GM19240 (cell line): ENCODE results near the gene BLMH.

ENCODE experiments used
- DNase-seq: peaks from one replicate; pipeline ENCODE4 v3.0.0; 2011; ENCODE audit warnings: low spot score; ENCODE audit not compliant: insufficient read length

The BLMH gene

GRCh38 chr17:30309591-30309990 is 17.8 kb upstream of the BLMH start:
- DNase-seq, result no peak

GRCh38 chr17:30308406-30308805 is 16.7 kb upstream of the BLMH start:
- no peak for DNase-seq

- DNase-seq, result no peak
Measured at GRCh38 chr17:30304778-30305177, 13.0 kb upstream of the BLMH start.

GRCh38 chr17:30302241-30302640 is 10.5 kb upstream of the BLMH start:
- no peak for DNase-seq

GRCh38 chr17:30300818-30301217 is 9.1 kb upstream of the BLMH start:
- no peak for DNase-seq

GRCh38 chr17:30299000-30299399 is 7.3 kb upstream of the BLMH start:
- DNase-seq, result no peak

GRCh38 chr17:30297715-30298114 is 6.0 kb upstream of the BLMH start:
- DNase-seq, result no peak

- DNase-seq, result no peak
Measured at GRCh38 chr17:30296499-30297080, 4.8 kb upstream of the BLMH start.

- no peak for DNase-seq
Measured at GRCh38 chr17:30292286-30292858, 628 bp upstream of the BLMH start.

GRCh38 chr17:30290696-30291542 is 825 bp downstream of the BLMH start:
- DNase-seq, result peak; percentile 26

GRCh38 chr17:30290077-30290476 is 1.7 kb downstream of the BLMH start:
- no peak for DNase-seq

- DNase-seq, result no peak
Measured at GRCh38 chr17:30279156-30279555, 12.6 kb downstream of the BLMH start.

- no peak for DNase-seq
Measured at GRCh38 chr17:30278032-30278431, 13.7 kb downstream of the BLMH start.

- no peak for DNase-seq
Measured at GRCh38 chr17:30275911-30276310, 15.8 kb downstream of the BLMH start.

- DNase-seq, result no peak
Measured at GRCh38 chr17:30274887-30275286, 16.9 kb downstream of the BLMH start.

- DNase-seq, result no peak
Measured at GRCh38 chr17:30273373-30273772, 18.4 kb downstream of the BLMH start.

GRCh38 chr17:30271102-30271501 is 20.6 kb downstream of the BLMH start:
- DNase-seq, result no peak

GRCh38 chr17:30267625-30268024 is 24.1 kb downstream of the BLMH start:
- DNase-seq, result no peak

GRCh38 chr17:30263552-30264333 is 28.0 kb downstream of the BLMH start:
- DNase-seq, result no peak

- DNase-seq, result no peak
Measured at GRCh38 chr17:30256756-30257506, 34.8 kb downstream of the BLMH start.

GRCh38 chr17:30254150-30254549 is 37.6 kb downstream of the BLMH start:
- no peak for DNase-seq
